GM19452 (cell line): Measurements from ENCODE around the gene SAMD5.

Source experiments
- ATAC-seq: cut with Tn5 transposase; IDR thresholded peaks from one replicate; pipeline ENCODE4 v1.9.1; 2021; ENCODE audit not compliant: unreplicated experiment

SAMD5 gene

GRCh38 chr6:147617366-147617765, 108.9 kb downstream of the SAMD5 start:
- no peak for ATAC-seq

- ATAC-seq, result no peak
Observed at GRCh38 chr6:147618457-147618856, 110.0 kb downstream of the SAMD5 start.

DNA sequence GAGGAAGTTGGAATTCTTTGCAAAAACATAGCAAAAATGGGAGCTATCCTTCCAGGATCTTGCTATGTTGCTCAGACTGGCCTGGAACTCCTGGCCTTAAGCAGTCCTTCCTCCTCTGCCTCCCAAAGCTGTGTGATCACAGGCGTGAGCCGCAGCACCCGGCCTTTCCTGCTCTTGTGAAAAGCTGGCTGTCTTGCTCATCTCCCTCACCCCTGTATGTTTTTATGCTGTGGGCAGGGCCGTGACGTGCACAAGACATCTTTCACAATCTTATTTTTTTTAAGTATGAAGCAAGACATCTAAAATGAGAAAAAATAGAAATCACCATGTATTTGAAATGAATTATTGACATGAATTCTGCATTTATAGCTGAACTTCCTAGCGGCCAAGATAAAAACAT, 110.4 kb downstream of the SAMD5 start:
- ATAC-seq, result no peak
